HAP-1 (cell line): ENCODE data around the gene B4GALT5.
"Not testable (repeated sequence)": the region's sequence is repeated elsewhere in the genome, so short reads cannot be mapped to it uniquely, and the experiment has no call there.

Source experiments
- DNase-seq, 2 experiments: peaks; one replicate each; pipeline ENCODE4 v3.0.0-alpha.2; 2016 to 2020; ENCODE audit warnings: low spot score in 2 of 2
- H3K27me3 ChIP-seq: fragments of 250-450 bp; sonication (Bioruptor Pico); 2 replicates; pipeline ENCODE4 v1.5.1; 2020; ENCODE audit warnings: low read depth, mild to moderate bottlenecking, moderate library complexity
- H3K36me3 ChIP-seq: fragments of 250-450 bp; sonication (Bioruptor Pico); replicated peaks from 2 replicates; pipeline ENCODE4 v1.5.1; 2020; ENCODE audit warnings: mild to moderate bottlenecking
- H3K4me1 ChIP-seq: fragments of 250-450 bp; sonication (Bioruptor Pico); 2 replicates; pipeline ENCODE4 v1.5.1; 2020; ENCODE audit warnings: mild to moderate bottlenecking
- H3K4me3 ChIP-seq: fragments of 250-450 bp; sonication (Bioruptor Pico); 2 replicates; pipeline ENCODE4 v1.5.1; 2020; ENCODE audit warnings: mild to moderate bottlenecking, moderate library complexity
- H3K9me3 ChIP-seq: fragments of 250-450 bp; sonication (Bioruptor Pico); 2 replicates; pipeline ENCODE4 v1.5.1; 2020; ENCODE audit warnings: mild to moderate bottlenecking, moderate library complexity
- in situ Hi-C: fragments of 300-500 bp; cut with MboI; formaldehyde crosslinking; loops from 3 replicates; pipeline ENCODE4 v1.14.3; 2020; ENCODE audit warnings: low sequenced_read_pairs, inconsistent platforms, mixed read lengths

B4GALT5 gene

DNA sequence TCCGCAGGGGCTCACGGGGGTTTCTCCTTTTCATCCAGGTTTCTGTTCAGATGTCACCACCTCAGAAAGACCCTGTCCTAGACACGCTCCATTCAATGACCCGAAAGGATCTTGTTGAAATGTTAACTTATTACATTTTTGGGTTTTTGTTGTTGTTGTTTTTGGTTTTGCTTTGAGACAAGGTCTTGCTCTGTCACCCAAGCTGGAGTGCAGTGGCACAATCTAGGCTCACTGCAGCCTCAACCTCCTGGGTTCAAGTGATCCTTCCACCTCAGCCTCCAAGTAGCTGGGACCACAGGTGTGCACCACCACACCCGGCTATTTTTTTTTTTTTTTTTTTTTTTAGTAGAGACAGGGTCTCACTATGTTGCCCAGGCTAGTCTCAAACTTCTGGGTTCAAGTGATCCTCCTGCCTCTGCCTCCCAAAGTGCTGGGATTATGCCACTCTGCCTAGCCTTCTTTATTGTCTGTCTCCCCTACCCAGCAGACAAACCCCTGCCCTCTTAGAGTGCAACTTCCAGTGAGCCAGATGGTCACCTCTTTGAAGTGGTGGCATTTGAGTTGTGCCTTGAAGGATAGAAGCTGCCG lies 102.0 kb downstream of the B4GALT5 start:
- not testable (repeated sequence) for H3K4me3 ChIP-seq, H3K27me3 ChIP-seq, H3K4me1 ChIP-seq, DNase-seq, H3K36me3 ChIP-seq, H3K9me3 ChIP-seq
- in situ Hi-C loops: loop anchor here (25.0 kb wide), 1 partner anchor 451 kb away; no protein-coding TSS in a partner anchor

- in situ Hi-C loops: loop anchor here (25.0 kb wide), 1 partner anchor 451 kb away; no protein-coding TSS in a partner anchor
Observed at GRCh38 chr20:49610691-49611538, 102.8 kb downstream of the B4GALT5 start.

GRCh38 chr20:49608752-49609670 lies 104.7 kb downstream of the B4GALT5 start:
- H3K36me3 ChIP-seq: no peaks in the 10 kb centered on the region
- H3K9me3 ChIP-seq: no peaks in the 10 kb centered on the region
- H3K27me3 ChIP-seq: no peaks in the 10 kb centered on the region
- 0 out of 2 replicates have a peak overlapping the region, but pooled peaks have one; percentile 4 for H3K4me3 ChIP-seq
- H3K4me1 ChIP-seq: peaks cover 5% of the 10 kb centered on the region
- in situ Hi-C loops: loop anchor here (5.0 to 25.0 kb wide), 3 partner anchors 277 to 453 kb away; no protein-coding TSS in a partner anchor
- peak; percentile 43 to 79 for DNase-seq

More at GRCh38 chr20:49610691-49611538, 102.8 kb downstream of the B4GALT5 start:
- Histone ChIP-seq H3K27me3 (no peaks in the 10 kb centered on the region), H3K9me3 (no peaks in the 10 kb centered on the region), H3K4me3 (peak overlapping the region; percentile 10; the same call in 1 of the 2 replicates), H3K4me1 (peaks cover 5% of the 10 kb centered on the region), H3K36me3 (no peaks in the 10 kb centered on the region)
- peak; percentile 78 to 93 for DNase-seq

- Histone ChIP-seq H3K36me3 (no peaks in the 10 kb centered on the region), H3K9me3 (no peaks in the 10 kb centered on the region), H3K4me1 (peaks cover 5% of the 10 kb centered on the region), H3K27me3 (no peaks in the 10 kb centered on the region), H3K4me3 (no peak overlapping the region)
- in situ Hi-C loops: loop anchor here (5.0 to 25.0 kb wide), 3 partner anchors 275 to 455 kb away; no protein-coding TSS in a partner anchor
- no peak for DNase-seq
Observed at GRCh38 chr20:49607568-49607967, 106.1 kb downstream of the B4GALT5 start.

DNA sequence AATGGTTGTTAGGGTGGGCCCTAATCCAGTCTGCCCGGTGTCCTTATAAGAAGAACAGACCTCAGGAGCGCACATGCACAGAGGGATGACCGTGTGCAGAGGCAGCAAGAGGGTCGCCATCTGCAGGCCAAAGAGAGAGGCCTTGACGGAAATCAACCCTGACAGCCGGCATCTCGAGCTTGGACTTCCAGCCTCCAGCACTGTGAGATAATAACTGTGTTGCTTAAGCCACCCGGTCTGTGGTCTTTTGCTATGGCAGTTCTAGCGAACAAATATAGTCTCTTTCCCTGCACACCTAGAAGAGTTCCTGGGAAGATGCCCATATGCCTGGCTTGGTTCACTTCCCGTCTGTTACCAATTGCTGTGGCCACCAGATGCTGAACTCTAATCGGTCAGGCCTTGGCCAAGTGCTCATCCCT lies 110.5 kb downstream of the B4GALT5 start:
- Histone ChIP-seq H3K27me3 (no peaks in the 10 kb centered on the region), H3K9me3 (no peaks in the 10 kb centered on the region), H3K4me3 (no peak overlapping the region), H3K4me1 (no peaks in the 10 kb centered on the region), H3K36me3 (no peaks in the 10 kb centered on the region)
- in situ Hi-C loops: loop anchor here (25.0 kb wide), 1 partner anchor 459 kb away; no protein-coding TSS in a partner anchor
- DNase-seq: peak in 1 of 2 experiments; percentile 28

- in situ Hi-C loops: loop anchor here (25.0 kb wide), 1 partner anchor 460 kb away; no protein-coding TSS in a partner anchor
- H3K4me3 ChIP-seq: no peak overlapping the region
- no peaks in the 10 kb centered on the region for H3K36me3 ChIP-seq
- DNase-seq: no peak
- H3K4me1 ChIP-seq: no peaks in the 10 kb centered on the region
- no peaks in the 10 kb centered on the region for H3K27me3 ChIP-seq
- H3K9me3 ChIP-seq: no peaks in the 10 kb centered on the region
Observed at GRCh38 chr20:49602345-49603208, 111.1 kb downstream of the B4GALT5 start.

DNA sequence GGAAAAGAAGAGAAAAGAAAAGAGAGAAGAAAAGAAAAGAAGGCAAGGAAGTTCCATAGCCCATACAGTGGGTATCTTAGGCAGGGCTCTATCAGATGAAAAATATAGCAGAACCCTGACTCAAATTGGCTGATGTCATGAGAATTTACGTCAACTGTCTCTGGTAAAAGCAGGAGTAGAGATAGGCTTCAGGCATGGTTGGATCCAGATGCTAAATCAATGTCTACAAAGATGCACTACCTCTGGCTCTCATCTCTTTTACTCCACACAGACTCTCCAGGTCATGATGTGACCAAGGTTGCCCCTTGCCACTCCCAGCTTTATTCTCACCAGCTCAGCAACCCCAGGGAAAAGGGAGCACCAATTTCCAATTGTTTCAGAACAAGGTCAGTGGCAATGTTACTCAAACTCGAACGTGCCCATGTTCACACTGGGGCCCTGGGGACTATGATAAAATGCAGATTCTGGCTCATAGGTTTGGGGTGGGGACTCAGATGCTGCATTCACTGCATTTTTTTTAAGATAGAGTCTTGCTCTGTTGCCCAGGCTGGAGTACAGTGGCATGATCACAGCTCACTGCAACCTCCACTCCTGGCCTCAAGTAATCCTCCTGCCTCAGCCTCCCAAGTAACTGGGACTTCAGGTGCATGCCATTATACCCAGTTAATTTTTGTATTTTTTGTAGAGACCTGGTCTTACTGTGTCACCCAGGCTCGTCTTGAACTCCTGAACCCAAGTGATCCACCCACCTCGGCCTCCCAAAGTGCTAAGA lies 112.3 kb downstream of the B4GALT5 start:
- no peak for DNase-seq
- H3K4me1 ChIP-seq: no peaks in the 10 kb centered on the region
- in situ Hi-C loops: loop anchor here (25.0 kb wide), 1 partner anchor 461 kb away; no protein-coding TSS in a partner anchor
- H3K9me3 ChIP-seq: no peaks in the 10 kb centered on the region
- no peaks in the 10 kb centered on the region for H3K27me3 ChIP-seq
- no peaks in the 10 kb centered on the region for H3K36me3 ChIP-seq
- no peak overlapping the region for H3K4me3 ChIP-seq

GRCh38 chr20:49599746-49600113 lies 113.9 kb downstream of the B4GALT5 start:
- Histone ChIP-seq H3K9me3 (no peaks in the 10 kb centered on the region), H3K27me3 (no peaks in the 10 kb centered on the region), H3K4me3 (no peak overlapping the region), H3K4me1 (no peaks in the 10 kb centered on the region), H3K36me3 (no peaks in the 10 kb centered on the region)
- DNase-seq: no peak
- in situ Hi-C loops: loop anchor here (25.0 kb wide), 1 partner anchor 463 kb away; no protein-coding TSS in a partner anchor

- no peaks in the 10 kb centered on the region for H3K27me3 ChIP-seq
- in situ Hi-C loops: no loop called here
- no peaks in the 10 kb centered on the region for H3K36me3 ChIP-seq
- no peaks in the 10 kb centered on the region for H3K9me3 ChIP-seq
- H3K4me1 ChIP-seq: no peaks in the 10 kb centered on the region
- no peak for DNase-seq
- no peak overlapping the region for H3K4me3 ChIP-seq
Observed at GRCh38 chr20:49597825-49598395, 115.8 kb downstream of the B4GALT5 start.

- no peak overlapping the region for H3K4me3 ChIP-seq
Observed at GRCh38 chr20:49595811-49596561, 117.7 kb downstream of the B4GALT5 start.

DNA sequence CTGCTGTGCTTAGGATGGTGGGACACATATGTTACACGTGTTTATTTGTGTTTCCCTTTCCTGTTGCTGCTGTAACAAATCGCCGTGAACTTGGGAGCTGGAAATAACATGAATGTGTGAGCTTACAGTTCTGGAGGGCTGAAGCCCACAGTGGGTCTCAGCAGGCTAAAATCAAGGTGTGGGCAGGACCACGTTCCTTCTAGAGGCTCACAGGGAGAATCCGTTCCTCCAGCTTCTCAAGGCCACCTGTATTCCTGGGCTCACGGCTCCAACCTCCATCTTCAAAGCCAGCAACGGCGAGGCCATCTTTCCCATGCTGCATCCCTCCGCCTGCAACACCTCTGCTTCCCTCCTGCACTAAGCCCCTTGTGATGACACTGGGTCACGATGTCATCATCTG lies 118.3 kb downstream of the B4GALT5 start:
- DNase-seq: no peak
- Histone ChIP-seq H3K4me1 (no peaks in the 10 kb centered on the region), H3K4me3 (no peak overlapping the region), H3K36me3 (no peaks in the 10 kb centered on the region), H3K9me3 (no peaks in the 10 kb centered on the region), H3K27me3 (peaks cover 2% of the 10 kb centered on the region; the same call in 1 of the 2 replicates)
- in situ Hi-C loops: no loop called here

More at GRCh38 chr20:49595811-49596561, 117.7 kb downstream of the B4GALT5 start:
- Histone ChIP-seq H3K36me3 (no peaks in the 10 kb centered on the region), H3K9me3 (no peaks in the 10 kb centered on the region), H3K27me3 (no peaks in the 10 kb centered on the region), H3K4me1 (no peaks in the 10 kb centered on the region)
- DNase-seq: no peak
- in situ Hi-C loops: no loop called here
